Mesendoderm (in vitro differentiated cells): ENCODE results near the gene CLIP3.
A peak's percentile ranks its signal among the peaks of the same experiment; 100 is the strongest.
"Not testable (repeated sequence)": the region's sequence is repeated elsewhere in the genome, so short reads cannot be mapped to it uniquely, and the experiment has no call there.

ENCODE experiments used
- DNase-seq: peaks from one replicate; pipeline ENCODE4 v3.0.0; 2013
- H2AK5ac ChIP-seq: 2 replicates; pipeline ENCODE4 v1.6.1; 2013; ENCODE audit warnings: low read length, inconsistent platforms
- H2BK120ac ChIP-seq: 2 replicates; pipeline ENCODE4 v1.6.1; 2013; ENCODE audit warnings: low read depth, mild to moderate bottlenecking, low read length, moderate library complexity, mixed read lengths
- H2BK15ac ChIP-seq: replicated peaks from 2 replicates; pipeline ENCODE4 v1.6.1; 2013; ENCODE audit warnings: low read depth, mild to moderate bottlenecking, moderate library complexity
- H2BK5ac ChIP-seq: 2 replicates; pipeline ENCODE4 v1.6.1; 2013; ENCODE audit warnings: low read length, inconsistent platforms
- H3K18ac ChIP-seq: 2 replicates; pipeline ENCODE4 v1.6.1; 2013; ENCODE audit warnings: mild to moderate bottlenecking, low read length, mixed read lengths
- H3K23ac ChIP-seq: one replicate; pipeline ENCODE4 v1.6.1; 2013; ENCODE audit warnings: low read length
- H3K27ac ChIP-seq: 2 replicates; pipeline ENCODE4 v1.5.1; 2013; ENCODE audit warnings: low read depth, mild to moderate bottlenecking, inconsistent platforms, low read length, moderate library complexity
- H3K27me3 ChIP-seq: 2 replicates; pipeline ENCODE4 v1.6.1; 2013; ENCODE audit warnings: low read length, control low read depth, mild to moderate bottlenecking, inconsistent platforms; ENCODE audit not compliant: insufficient read depth, poor library complexity
- H3K36me3 ChIP-seq: 2 replicates; pipeline ENCODE4 v1.6.1; 2013; ENCODE audit warnings: low read length, inconsistent platforms; ENCODE audit not compliant: control insufficient read depth, insufficient read depth
- H3K4ac ChIP-seq: one replicate; pipeline ENCODE4 v1.6.1; 2013; ENCODE audit warnings: low read depth, mild to moderate bottlenecking, low read length, moderate library complexity
- H3K4me1 ChIP-seq: 2 replicates; pipeline ENCODE4 v1.6.1; 2013; ENCODE audit warnings: low read depth, low read length, inconsistent platforms; ENCODE audit not compliant: control insufficient read depth
- H3K4me2 ChIP-seq: 2 replicates; pipeline ENCODE4 v1.6.1; 2013; ENCODE audit warnings: low read length
- H3K4me3 ChIP-seq: 2 replicates; pipeline ENCODE4 v1.5.1; 2013; ENCODE audit warnings: mild to moderate bottlenecking, low read length
- H3K56ac ChIP-seq: one replicate; pipeline ENCODE4 v1.6.1; 2013; ENCODE audit warnings: low read length
- H3K79me1 ChIP-seq: 2 replicates; pipeline ENCODE4 v1.6.1; 2013; ENCODE audit warnings: low read length, inconsistent platforms
- H3K79me2 ChIP-seq: 2 replicates; pipeline ENCODE4 v1.6.1; 2013; ENCODE audit warnings: mild to moderate bottlenecking, low read length; ENCODE audit not compliant: control insufficient read depth, insufficient read depth
- H3K9ac ChIP-seq: 2 replicates; pipeline ENCODE4 v1.6.1; 2013; ENCODE audit warnings: low read length, inconsistent platforms
- H4K5ac ChIP-seq: one replicate; pipeline ENCODE4 v1.6.1; 2013; ENCODE audit warnings: low read length
- H4K8ac ChIP-seq: one replicate; pipeline ENCODE4 v1.6.1; 2013; ENCODE audit warnings: low read depth, mild to moderate bottlenecking, control low read depth, low read length, moderate library complexity
- WGBS: extraction: QIAGEN DNeasy Blood & Tissue Kit; methylation state at CpG from one replicate; pipeline ENCODE4 v1.1.7; 2013; ENCODE audit warnings: low lambda C conversion rate, missing lambda C conversion rate; ENCODE audit not compliant: insufficient coverage; ENCODE audit errors: extremely low coverage; 5-methylcytosine and 5-hydroxymethylcytosine counted together

CLIP3 gene

DNA sequence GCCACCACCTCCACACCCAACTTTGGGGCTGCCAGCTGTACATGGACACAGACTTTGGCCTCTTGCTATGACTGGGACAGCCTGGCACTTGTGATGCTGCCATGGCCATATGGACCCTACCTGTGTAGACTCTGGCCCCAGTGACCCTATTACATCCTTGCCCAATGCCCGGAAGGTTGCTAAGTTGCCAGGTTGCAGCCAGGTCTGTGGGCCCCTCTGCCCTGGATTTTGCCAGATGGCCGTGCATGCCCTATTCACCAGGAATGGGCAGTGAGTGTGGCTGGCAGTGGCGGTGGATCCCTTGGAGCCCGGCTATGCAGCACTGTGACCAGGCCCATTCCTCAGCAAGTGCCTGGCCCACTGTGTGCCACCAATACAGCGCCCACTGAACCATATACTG, 46.6 kb downstream of the CLIP3 start:
- Histone ChIP-seq H3K27ac (no peak overlapping the region), H3K56ac (no peak overlapping the region), H2BK15ac (no peak overlapping the region), H3K4me1 (no peaks in the 10 kb centered on the region), H2BK120ac (no peak overlapping the region), H3K36me3 (no peaks in the 10 kb centered on the region), H3K79me1 (no peaks in the 10 kb centered on the region), H3K4ac (no peak overlapping the region), H2AK5ac (no peak overlapping the region), H3K23ac (no peak overlapping the region), H3K4me3 (no peak overlapping the region), H3K18ac (no peak overlapping the region), H3K27me3 (no peaks in the 10 kb centered on the region), H3K79me2 (no peaks in the 10 kb centered on the region), H4K5ac (no peak overlapping the region), H4K8ac (no peak overlapping the region), H2BK5ac (no peak overlapping the region), H3K9ac (no peak overlapping the region), H3K4me2 (no peak overlapping the region)
- DNase-seq, result no peak
- no CpG with 5 or more reads among the region's 5 CpGs for WGBS

- Histone ChIP-seq H2BK120ac (no peak overlapping the region), H3K4ac (no peak overlapping the region), H2BK5ac (no peak overlapping the region), H3K4me2 (no peak overlapping the region), H3K79me2 (no peaks in the 10 kb centered on the region), H3K4me1 (no peaks in the 10 kb centered on the region), H3K18ac (no peak overlapping the region), H3K79me1 (no peaks in the 10 kb centered on the region), H2BK15ac (no peak overlapping the region), H4K8ac (no peak overlapping the region), H3K4me3 (no peak overlapping the region), H3K23ac (no peak overlapping the region), H3K56ac (no peak overlapping the region), H3K9ac (no peak overlapping the region), H3K27ac (no peak overlapping the region), H3K27me3 (no peaks in the 10 kb centered on the region), H2AK5ac (no peak overlapping the region), H4K5ac (no peak overlapping the region), H3K36me3 (no peaks in the 10 kb centered on the region)
- WGBS, result no CpG with 5 or more reads among the region's 8 CpGs
- DNase-seq, result no peak
These were observed 49.5 kb downstream of the CLIP3 start for GRCh38 chr19:35983177-35983576.

DNA sequence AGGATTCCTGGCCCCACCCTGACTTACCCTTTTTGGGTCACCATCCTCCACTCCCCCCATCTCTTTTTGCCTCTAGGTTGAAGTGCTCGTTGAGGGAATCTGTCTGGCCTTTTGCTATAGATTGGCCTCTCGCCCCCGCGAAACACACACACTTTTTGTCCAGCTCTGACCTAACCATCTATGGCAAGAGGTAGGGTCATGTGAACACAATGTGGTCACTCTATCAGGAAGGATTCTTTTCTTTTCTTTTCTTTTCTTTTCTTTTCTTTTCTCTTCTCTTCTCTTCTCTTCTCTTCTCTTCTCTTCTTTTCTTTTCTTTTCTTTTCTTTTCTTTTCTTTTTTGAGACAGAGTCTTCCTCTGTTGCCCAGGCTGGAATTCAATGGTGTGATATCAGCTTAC, 51.7 kb downstream of the CLIP3 start:
- not testable (repeated sequence) for H3K4me3 ChIP-seq, H3K4me1 ChIP-seq, H2AK5ac ChIP-seq, DNase-seq, H3K79me1 ChIP-seq, H3K27me3 ChIP-seq, H3K23ac ChIP-seq, H3K56ac ChIP-seq, H2BK5ac ChIP-seq, H3K18ac ChIP-seq, H3K4me2 ChIP-seq, H4K5ac ChIP-seq, H3K4ac ChIP-seq, H2BK15ac ChIP-seq, H2BK120ac ChIP-seq, H3K36me3 ChIP-seq, H3K9ac ChIP-seq, H3K27ac ChIP-seq, H3K79me2 ChIP-seq, H4K8ac ChIP-seq
- no CpG with 5 or more reads among the region's 4 CpGs for WGBS

DNA sequence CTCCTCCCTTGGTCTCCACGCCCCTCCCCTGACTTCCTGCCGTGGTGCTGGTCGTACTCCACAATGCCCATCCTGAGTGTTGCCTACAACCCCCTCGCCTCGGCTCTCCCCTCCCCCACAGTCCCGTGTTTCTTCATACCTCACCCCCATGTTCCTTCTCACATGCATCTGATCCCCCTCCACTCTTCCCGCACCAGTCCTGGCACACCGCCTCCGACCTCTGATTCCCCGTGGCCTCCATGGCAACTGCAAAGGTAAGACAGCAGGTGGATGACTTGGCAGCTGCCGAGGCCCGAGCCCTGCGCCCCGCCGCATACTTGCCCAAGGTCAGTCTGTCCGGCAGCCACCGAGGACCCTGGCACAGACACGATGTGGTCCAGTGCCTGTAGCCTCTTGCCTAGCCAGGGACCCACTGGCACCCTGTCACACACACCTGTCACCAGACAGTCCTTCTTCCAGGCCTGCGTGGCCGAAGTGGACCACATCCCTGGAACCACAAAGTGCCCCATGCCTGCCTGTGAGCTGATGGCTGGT, 53.8 kb downstream of the CLIP3 start:
- Histone ChIP-seq H3K4me1 (no peaks in the 10 kb centered on the region), H3K79me1 (no peaks in the 10 kb centered on the region), H3K4me3 (no peak overlapping the region), H3K9ac (no peak overlapping the region), H2BK120ac (no peak overlapping the region), H2AK5ac (no peak overlapping the region), H3K56ac (no peak overlapping the region), H3K27me3 (no peaks in the 10 kb centered on the region), H2BK15ac (no peak overlapping the region), H4K8ac (no peak overlapping the region), H3K4me2 (no peak overlapping the region), H2BK5ac (no peak overlapping the region), H3K79me2 (no peaks in the 10 kb centered on the region), H3K18ac (no peak overlapping the region), H3K36me3 (no peaks in the 10 kb centered on the region), H3K23ac (no peak overlapping the region), H4K5ac (no peak overlapping the region), H3K27ac (no peak overlapping the region), H3K4ac (no peak overlapping the region)
- DNase-seq, result no peak
- WGBS, result no CpG with 5 or more reads among the region's 20 CpGs

- no peaks in the 10 kb centered on the region for H3K36me3 ChIP-seq
- no peak overlapping the region for H3K18ac ChIP-seq
- no peak overlapping the region for H3K56ac ChIP-seq
- no peak overlapping the region for H2BK15ac ChIP-seq
- no peak overlapping the region for H3K4me2 ChIP-seq
- H3K27me3 ChIP-seq, result no peaks in the 10 kb centered on the region
- H3K4ac ChIP-seq, result no peak overlapping the region
- H3K23ac ChIP-seq, result no peak overlapping the region
- no peak overlapping the region for H2AK5ac ChIP-seq
- H3K4me3 ChIP-seq, result no peak overlapping the region
- DNase-seq, result no peak
- H3K79me2 ChIP-seq, result no peaks in the 10 kb centered on the region
- WGBS, result no CpG with 5 or more reads among the region's 5 CpGs
- no peak overlapping the region for H4K8ac ChIP-seq
- no peak overlapping the region for H2BK5ac ChIP-seq
- no peaks in the 10 kb centered on the region for H3K4me1 ChIP-seq
- H4K5ac ChIP-seq, result no peak overlapping the region
- no peak overlapping the region for H3K27ac ChIP-seq
- no peak overlapping the region for H3K9ac ChIP-seq
- H2BK120ac ChIP-seq, result no peak overlapping the region
- no peaks in the 10 kb centered on the region for H3K79me1 ChIP-seq
These were observed 54.4 kb downstream of the CLIP3 start for GRCh38 chr19:35978271-35978670.

GRCh38 chr19:35977446-35978222, 55.0 kb downstream of the CLIP3 start:
- Histone ChIP-seq H3K56ac (no peak overlapping the region), H2BK5ac (no peak overlapping the region), H3K4me2 (no peak overlapping the region), H2BK120ac (no peak overlapping the region), H3K9ac (no peak overlapping the region), H3K79me2 (no peaks in the 10 kb centered on the region), H3K27ac (no peak overlapping the region), H2AK5ac (no peak overlapping the region), H3K4ac (no peak overlapping the region), H3K36me3 (no peaks in the 10 kb centered on the region), H2BK15ac (no peak overlapping the region), H3K4me1 (no peaks in the 10 kb centered on the region), H3K79me1 (no peaks in the 10 kb centered on the region), H3K27me3 (no peaks in the 10 kb centered on the region), H3K18ac (no peak overlapping the region), H4K5ac (no peak overlapping the region), H3K23ac (no peak overlapping the region), H4K8ac (no peak overlapping the region), H3K4me3 (no peak overlapping the region)
- peak; percentile 87 for DNase-seq
- WGBS, result no CpG with 5 or more reads among the region's 14 CpGs
